ENCODE measurements around the gene PACRG.

PACRG gene

DNA sequence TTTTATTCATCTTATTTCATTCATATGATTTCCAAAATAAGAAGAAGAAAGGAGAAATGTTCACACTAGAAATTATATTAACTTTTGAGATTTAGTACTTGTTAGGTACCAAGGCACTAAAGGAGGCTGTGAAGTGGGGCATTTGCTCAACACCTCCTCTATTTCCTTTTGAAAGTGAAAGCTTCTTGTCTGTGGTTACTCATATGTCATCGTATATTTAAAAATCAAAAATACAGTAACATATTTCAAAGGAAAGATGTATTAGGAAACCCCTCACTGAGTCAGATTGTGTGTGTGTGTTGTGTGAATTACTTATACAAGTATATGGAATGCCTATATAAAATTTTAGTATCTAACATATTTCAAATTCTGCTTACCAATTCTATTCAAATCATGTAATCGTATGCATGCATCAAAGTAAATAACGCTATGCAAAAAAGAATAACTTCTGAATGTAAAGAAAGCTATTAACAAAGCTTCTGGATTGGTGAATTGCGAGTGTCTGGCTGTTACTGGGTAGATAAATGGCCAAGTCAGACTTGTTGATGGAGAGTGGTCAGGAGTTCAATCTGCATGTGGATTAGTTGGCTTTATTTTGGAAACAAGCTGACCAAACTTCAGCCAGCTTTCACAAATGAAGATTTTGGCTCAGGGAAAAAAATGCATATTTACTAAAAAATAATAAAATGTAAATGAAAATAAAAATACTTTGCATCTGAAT, 70.9 kb downstream of the PACRG start:
- DNase-seq = no peak

GRCh38 chr6:162814426-162814973, 86.7 kb downstream of the PACRG start:
- DNase-seq = no peak

GRCh38 chr6:162817196-162817595, 89.4 kb downstream of the PACRG start:
- no peak for DNase-seq

DNA sequence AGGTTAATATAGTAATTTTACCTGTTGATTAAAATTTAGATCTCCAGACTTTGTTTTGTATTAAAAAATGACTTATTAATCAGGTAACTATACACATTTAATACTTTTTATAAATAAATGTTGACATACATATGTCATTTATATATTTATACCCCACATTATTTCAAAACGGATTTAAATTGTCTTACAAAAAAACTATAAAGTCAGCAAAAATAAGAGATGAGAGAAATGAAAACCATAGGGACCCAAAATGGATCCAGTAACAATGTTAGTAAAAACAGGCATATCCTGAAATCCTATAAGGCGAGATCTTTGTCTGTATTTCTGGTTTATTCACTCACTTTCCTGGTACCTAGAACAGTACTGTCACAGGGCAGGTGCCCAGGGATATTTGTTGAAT, 91.5 kb downstream of the PACRG start:
- no peak for DNase-seq

- DNase-seq = no peak
Observed at GRCh38 chr6:162821102-162821501, 93.3 kb downstream of the PACRG start.

- no peak for DNase-seq
Observed at GRCh38 chr6:162825597-162825996, 97.8 kb downstream of the PACRG start.

GRCh38 chr6:162829013-162829742, 101.4 kb downstream of the PACRG start:
- DNase-seq = no peak

GRCh38 chr6:162833776-162834175, 106.0 kb downstream of the PACRG start:
- no peak for DNase-seq

DNA sequence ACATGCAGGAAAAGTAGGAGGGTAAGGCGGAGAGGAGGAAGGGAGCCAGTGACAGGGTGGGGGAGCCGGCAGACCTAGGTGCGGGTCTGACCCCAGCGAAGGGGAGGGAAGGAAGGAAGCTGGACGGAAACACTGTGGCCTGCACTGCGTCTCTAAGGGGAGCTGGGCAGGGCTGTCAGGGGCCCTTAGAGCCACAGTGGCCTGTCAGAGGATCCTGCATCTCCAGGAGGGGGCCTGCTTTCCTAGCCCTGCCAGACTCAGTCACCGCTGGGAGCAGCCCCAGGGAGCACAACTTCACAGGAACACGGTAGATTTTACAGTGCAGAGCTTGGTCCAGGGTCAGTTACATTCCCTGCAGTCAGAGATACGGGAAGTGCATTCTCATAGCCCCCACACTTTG, 118.2 kb downstream of the PACRG start:
- no peak for DNase-seq

DNA sequence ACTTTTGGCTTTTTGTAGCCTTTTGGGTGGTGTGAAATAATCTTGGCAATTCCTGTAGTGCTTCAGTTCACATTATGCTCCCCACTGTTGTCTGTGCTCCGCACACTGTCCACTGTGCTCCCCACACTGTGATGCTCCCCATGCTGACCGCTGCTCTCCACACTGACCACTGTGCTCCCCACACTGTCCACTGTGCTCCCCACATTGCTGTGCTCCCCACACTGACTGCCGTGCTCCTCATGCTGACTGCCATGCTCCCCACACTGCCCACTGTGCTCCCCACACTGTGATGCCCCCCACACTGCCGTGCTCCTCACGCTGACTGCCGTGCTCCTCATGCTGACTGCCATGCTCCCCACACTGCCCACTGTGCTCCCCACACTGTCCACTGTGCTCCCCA, 118.9 kb downstream of the PACRG start:
- no peak for DNase-seq

DNA sequence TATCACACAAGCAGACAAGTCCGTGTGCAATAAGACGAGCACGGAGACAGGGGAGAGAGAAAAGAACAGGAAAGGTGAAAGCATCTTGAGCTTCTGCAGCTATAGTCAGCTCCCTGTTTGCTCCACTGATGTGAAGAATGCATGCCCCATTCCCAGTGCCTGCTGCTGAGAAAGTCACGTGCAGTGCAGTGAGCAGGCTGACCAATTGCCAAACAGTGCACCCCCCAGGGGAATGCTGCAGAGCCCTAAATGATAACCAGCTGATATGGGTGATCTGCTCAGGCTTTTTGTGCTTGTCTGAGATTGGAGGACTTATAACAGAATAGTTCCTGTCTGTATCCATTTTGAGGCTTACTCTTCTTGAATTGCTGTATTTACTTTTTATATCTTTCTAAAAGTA, 121.5 kb downstream of the PACRG start:
- no peak for DNase-seq

DNA sequence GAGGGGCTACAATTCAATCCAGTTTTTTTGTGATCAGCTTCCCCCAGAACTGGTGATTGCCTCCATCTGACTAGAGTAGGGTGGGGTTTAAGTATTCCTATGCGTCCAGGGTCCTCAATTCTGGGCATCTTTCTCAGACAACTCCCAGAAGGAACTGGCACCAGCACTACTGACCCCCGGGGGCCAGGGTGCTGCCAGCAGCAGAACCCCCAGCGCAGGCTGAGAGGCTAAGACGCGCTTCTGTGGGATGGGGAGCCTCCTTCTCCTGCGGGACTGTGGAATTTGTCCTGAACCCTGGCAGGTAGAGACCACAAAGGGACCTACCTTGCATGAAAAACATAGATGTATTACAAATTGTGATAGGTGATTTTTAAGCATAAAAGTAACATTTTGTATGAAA, 124.4 kb downstream of the PACRG start:
- no peak for DNase-seq

GRCh38 chr6:162852840-162853577, 125.2 kb downstream of the PACRG start:
- no peak for DNase-seq

GRCh38 chr6:162854228-162854627, 126.5 kb downstream of the PACRG start:
- no peak for DNase-seq

- DNase-seq = no peak
Observed at GRCh38 chr6:162854734-162855191, 127.0 kb downstream of the PACRG start.

DNA sequence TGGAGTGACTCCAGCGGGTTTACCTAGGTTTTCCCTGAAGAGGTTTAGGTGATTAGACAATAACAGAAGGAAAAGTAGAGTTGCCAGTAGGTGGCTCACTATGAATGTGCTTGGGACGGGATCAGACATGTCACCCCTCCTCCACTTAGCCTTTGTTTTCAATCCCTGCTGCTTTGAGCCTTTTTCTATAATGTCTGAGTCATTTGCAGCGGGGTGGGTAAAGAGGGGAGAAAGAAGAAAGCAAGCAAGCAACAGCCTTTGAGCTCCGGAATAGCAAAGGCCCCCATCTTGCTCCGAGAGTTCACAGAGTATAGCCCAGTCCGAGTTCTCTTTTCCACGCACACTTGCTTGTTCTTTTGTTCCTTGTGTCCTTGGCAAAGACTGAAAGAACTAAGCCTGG, 129.1 kb downstream of the PACRG start:
- DNase-seq = peak; percentile 71

GRCh38 chr6:162857326-162857725, 129.6 kb downstream of the PACRG start:
- DNase-seq = no peak

DNA sequence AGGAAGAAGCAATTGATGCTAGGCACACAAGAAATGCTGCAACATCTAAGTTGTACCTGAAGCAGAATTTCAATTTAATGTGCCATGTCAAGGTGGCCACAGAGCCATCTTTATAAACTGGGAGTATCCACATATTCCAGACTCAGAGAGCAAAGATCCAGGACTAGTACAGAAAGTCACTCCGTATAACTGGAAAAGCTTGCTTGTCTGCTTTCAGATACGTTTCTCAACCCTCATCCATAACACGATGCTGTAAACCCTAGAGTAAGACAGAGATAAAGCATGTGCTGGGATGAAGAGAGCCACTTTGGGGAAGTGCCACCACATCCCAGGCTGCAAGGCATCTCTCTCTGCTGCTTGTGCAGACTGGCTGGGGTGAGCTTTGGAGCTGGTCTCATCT, 134.7 kb downstream of the PACRG start:
- no peak for DNase-seq

DNA sequence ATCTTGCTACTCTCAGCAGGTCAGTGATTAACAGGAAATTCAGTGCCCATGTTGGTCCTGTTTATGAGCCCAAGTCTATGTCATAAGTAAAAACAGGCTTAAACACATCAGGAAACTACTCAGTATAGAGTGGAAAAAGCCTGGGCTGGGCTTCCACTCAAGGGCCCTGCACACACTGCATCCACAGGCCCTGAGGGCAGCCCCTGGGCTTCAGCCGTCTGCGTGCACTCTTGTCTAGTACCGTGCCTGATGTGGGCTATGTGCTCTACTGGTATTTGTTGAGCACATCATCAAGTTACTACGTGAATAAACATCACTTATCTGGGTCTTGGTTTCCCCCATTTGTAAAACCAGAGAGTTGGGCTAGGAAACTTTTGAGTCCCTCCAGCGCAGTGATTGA, 135.2 kb downstream of the PACRG start:
- no peak for DNase-seq

DNA sequence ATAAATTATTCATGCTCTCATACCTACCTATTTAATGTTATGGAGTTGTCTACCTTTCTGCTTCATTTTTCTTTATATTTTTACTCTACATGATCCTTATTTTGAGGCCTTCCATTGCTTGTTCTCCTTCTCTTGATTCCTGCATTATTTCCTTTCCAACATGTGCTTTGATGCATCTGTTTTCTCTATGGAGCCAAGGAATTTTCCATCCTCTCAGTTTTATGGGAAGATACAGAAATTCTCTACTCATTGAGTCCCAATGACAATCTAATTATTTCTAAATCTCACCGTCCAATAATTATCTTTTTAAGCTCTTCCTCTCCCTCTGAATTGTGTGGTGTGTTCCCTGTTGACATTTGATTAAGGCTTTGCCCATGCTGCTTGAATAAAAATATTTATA, 136.0 kb downstream of the PACRG start:
- no peak for DNase-seq

DNA sequence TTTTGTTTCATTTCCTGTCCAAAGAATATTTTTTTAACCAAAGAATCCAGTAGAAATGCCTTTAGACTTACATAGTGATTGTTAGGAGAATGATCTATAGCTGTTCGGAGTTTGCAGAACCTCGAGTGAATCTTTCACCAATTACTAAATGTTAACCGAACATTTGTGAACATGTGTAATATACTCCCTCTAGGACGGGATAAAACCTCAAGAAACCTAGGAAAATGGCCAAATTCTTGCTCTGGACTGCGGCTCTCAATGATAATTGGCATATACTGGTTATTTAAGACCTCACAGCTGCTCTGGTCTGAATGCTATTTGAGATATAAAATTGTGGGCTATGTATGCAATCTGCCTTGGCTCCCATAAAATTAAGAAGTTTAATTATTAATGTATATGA, 137.1 kb downstream of the PACRG start:
- no peak for DNase-seq

- no peak for DNase-seq
Observed at GRCh38 chr6:162866656-162867055, 138.9 kb downstream of the PACRG start.

GRCh38 chr6:162868397-162868796, 140.6 kb downstream of the PACRG start:
- DNase-seq = no peak

DNA sequence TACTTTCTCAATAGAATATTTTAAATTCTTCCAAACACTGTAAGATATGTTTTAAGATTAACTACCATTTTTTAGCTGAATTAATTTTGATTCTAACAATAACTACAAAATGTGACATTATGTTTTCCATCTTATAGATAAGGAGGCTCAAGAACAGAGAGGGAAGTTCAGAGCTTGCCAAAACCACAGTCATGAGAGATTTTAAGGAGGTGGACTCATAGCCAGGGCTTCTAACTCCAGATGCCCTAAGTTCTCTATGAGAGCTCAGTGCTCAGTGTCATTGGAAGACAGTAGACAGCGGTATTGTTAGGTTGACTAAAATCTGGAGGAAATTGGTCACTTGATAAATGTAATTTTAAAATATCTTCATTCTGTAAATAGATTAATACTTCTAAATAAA, 144.2 kb downstream of the PACRG start:
- no peak for DNase-seq

Measured in right forelimb (tissue), 1 donor.